H9 (cell line): ENCODE measurements around the gene LONP2. TPM values are rescaled to one million over a fixed set of nuclear protein-coding genes. Genes with fewer than 3 reads are reported as not detected.

Experiments
- DNase-seq: peaks from one replicate; pipeline ENCODE4 v3.0.0-alpha.2; 2017
- H2AFZ ChIP-seq: one replicate; pipeline ENCODE4 v1.6.1; 2013; ENCODE audit warnings: mild to moderate bottlenecking, low read length, control low read depth, moderate library complexity
- H2AK5ac ChIP-seq: 2 replicates; pipeline ENCODE4 v1.6.1; 2013; ENCODE audit warnings: low read length, control low read depth, mixed read lengths; ENCODE audit not compliant: insufficient read length
- H2BK120ac ChIP-seq: one replicate; pipeline ENCODE4 v1.6.1; 2013; ENCODE audit warnings: low read depth, mild to moderate bottlenecking, low read length, control low read depth, inconsistent platforms; ENCODE audit not compliant: poor library complexity, severe bottlenecking
- H2BK12ac ChIP-seq: 2 replicates; pipeline ENCODE4 v1.6.1; 2013; ENCODE audit warnings: low read length, control low read depth, mixed read lengths, low read depth; ENCODE audit not compliant: insufficient read length
- H2BK15ac ChIP-seq: 2 replicates; pipeline ENCODE4 v1.6.1; 2013; ENCODE audit warnings: low read depth, low read length, control low read depth
- H2BK20ac ChIP-seq: one replicate; pipeline ENCODE4 v1.6.1; 2013; ENCODE audit warnings: low read depth, mild to moderate bottlenecking, low read length, control low read depth, inconsistent platforms; ENCODE audit not compliant: poor library complexity, severe bottlenecking
- H2BK5ac ChIP-seq: 2 replicates; pipeline ENCODE4 v1.6.1; 2013; ENCODE audit warnings: low read length, control low read depth, mixed read lengths; ENCODE audit not compliant: insufficient read length
- H3K14ac ChIP-seq: 2 replicates; pipeline ENCODE4 v1.6.1; 2013; ENCODE audit warnings: low read length, control low read depth; ENCODE audit not compliant: insufficient read depth
- H3K18ac ChIP-seq: 2 replicates; pipeline ENCODE4 v1.6.1; 2013; ENCODE audit warnings: low read depth, mild to moderate bottlenecking, mixed read lengths, low read length, control low read depth; ENCODE audit not compliant: insufficient read length
- H3K23ac ChIP-seq: 2 replicates; pipeline ENCODE4 v1.6.1; 2013; ENCODE audit warnings: low read length, control low read depth, mixed read lengths, low read depth; ENCODE audit not compliant: insufficient read length
- H3K23me2 ChIP-seq: 2 replicates; pipeline ENCODE4 v1.6.1; 2013; ENCODE audit warnings: low read depth, mild to moderate bottlenecking, mixed read lengths, low read length, control low read depth; ENCODE audit not compliant: insufficient read length, poor library complexity, severe bottlenecking
- H3K27ac ChIP-seq: 2 replicates; pipeline ENCODE4 v1.5.1; 2013; ENCODE audit warnings: low read length, control low read depth, mixed read lengths, low read depth; ENCODE audit not compliant: insufficient read length
- H3K27me3 ChIP-seq: 2 replicates; pipeline ENCODE4 v1.6.1; 2013; ENCODE audit warnings: low read length, control low read depth, inconsistent platforms; ENCODE audit not compliant: insufficient read depth
- H3K4ac ChIP-seq: 2 replicates; pipeline ENCODE4 v1.6.1; 2013; ENCODE audit warnings: low read depth, mild to moderate bottlenecking, control low read depth, inconsistent platforms, low read length, moderate library complexity
- H3K4me1 ChIP-seq: 2 replicates; pipeline ENCODE4 v1.6.1; 2013; ENCODE audit warnings: low read length, control low read depth, inconsistent platforms; ENCODE audit not compliant: insufficient read depth
- H3K4me2 ChIP-seq: 2 replicates; pipeline ENCODE4 v1.6.1; 2013; ENCODE audit warnings: low read length, control low read depth, mixed read lengths; ENCODE audit not compliant: insufficient read length, insufficient read depth
- H3K56ac ChIP-seq: 2 replicates; pipeline ENCODE4 v1.6.1; 2013; ENCODE audit warnings: low read depth, mild to moderate bottlenecking, mixed read lengths, low read length, control low read depth; ENCODE audit not compliant: insufficient read length
- H3K79me1 ChIP-seq: 2 replicates; pipeline ENCODE4 v1.6.1; 2013; ENCODE audit warnings: low read depth, mild to moderate bottlenecking, moderate library complexity, low read length, control low read depth, inconsistent platforms; ENCODE audit not compliant: insufficient read depth, poor library complexity, severe bottlenecking
- H3K79me2 ChIP-seq: 2 replicates; pipeline ENCODE4 v1.6.1; 2013; ENCODE audit warnings: low read length, control low read depth, inconsistent platforms; ENCODE audit not compliant: insufficient read depth
- H3K9ac ChIP-seq: 2 replicates; pipeline ENCODE4 v1.6.1; 2013; ENCODE audit warnings: low read length, control low read depth, mixed read lengths; ENCODE audit not compliant: insufficient read length; ENCODE audit errors: extremely low read depth
- H3K9me3 ChIP-seq: one replicate; pipeline ENCODE4 v1.6.1; 2013; ENCODE audit warnings: low read depth, low read length, inconsistent platforms; ENCODE audit not compliant: control insufficient read depth
- H3T11ph ChIP-seq: one replicate; pipeline ENCODE4 v1.6.1; 2013; ENCODE audit warnings: mild to moderate bottlenecking, low read length, control low read depth, inconsistent platforms
- H4K20me1 ChIP-seq: one replicate; pipeline ENCODE4 v1.6.1; 2013; ENCODE audit not compliant: control insufficient read depth, insufficient read length, insufficient read depth
- H4K5ac ChIP-seq: 2 replicates; pipeline ENCODE4 v1.6.1; 2013; ENCODE audit warnings: low read depth, mild to moderate bottlenecking, mixed read lengths, low read length, control low read depth; ENCODE audit not compliant: insufficient read length
- H4K8ac ChIP-seq: replicated peaks from 2 replicates; pipeline ENCODE4 v1.6.1; 2013; ENCODE audit warnings: low read length, control low read depth, mixed read lengths, low read depth; ENCODE audit not compliant: insufficient read length
- H4K91ac ChIP-seq: 2 replicates; pipeline ENCODE4 v1.6.1; 2013; ENCODE audit warnings: low read depth, mild to moderate bottlenecking, moderate library complexity, mixed read lengths, low read length, control low read depth; ENCODE audit not compliant: insufficient read length
- H3K27ac Mint-ChIP-seq, 3 experiments: 2 replicates in 2 of 3; 3 replicates in 1 of 3; pipeline ENCODE4 v1.8.0; 2020 to 2021; ENCODE audit warnings: mixed read lengths in 3 of 3, mild to moderate bottlenecking in 1 of 3, moderate library complexity in 1 of 3
- H3K27me3 Mint-ChIP-seq: 2 replicates; pipeline ENCODE4 v1.8.0; 2021; ENCODE audit warnings: low read depth, mild to moderate bottlenecking, moderate library complexity, mixed read lengths
- H3K36me3 Mint-ChIP-seq, 3 experiments: 2 replicates in 2 of 3; 3 replicates in 1 of 3; pipeline ENCODE4 v1.8.0; 2020 to 2021; ENCODE audit warnings: low read depth in 3 of 3, mixed read lengths in 3 of 3; ENCODE audit not compliant: insufficient read depth in 1 of 3
- H3K4me1 Mint-ChIP-seq, 2 experiments: 2 replicates each; pipeline ENCODE4 v1.8.0; 2020; ENCODE audit warnings: mixed read lengths in 2 of 2
- H3K4me3 Mint-ChIP-seq, 2 experiments: 2 replicates in 1 of 2; 3 replicates in 1 of 2; pipeline ENCODE4 v1.8.0; 2020 to 2021; ENCODE audit warnings: mild to moderate bottlenecking in 2 of 2, mixed read lengths in 2 of 2, moderate library complexity in 1 of 2
- H3K9me3 Mint-ChIP-seq, 2 experiments: 2 replicates in 1 of 2; 3 replicates in 1 of 2; pipeline ENCODE4 v1.8.0; 2020; ENCODE audit warnings: mild to moderate bottlenecking in 2 of 2, mixed read lengths in 2 of 2, moderate library complexity in 1 of 2
- WGBS: extraction: QIAGEN DNeasy Blood & Tissue Kit; methylation state at CpG from one replicate; pipeline ENCODE4 v1.1.7; 2013; ENCODE audit warnings: missing lambda C conversion rate, low lambda C conversion rate, mixed read lengths; ENCODE audit not compliant: insufficient read length; ENCODE audit errors: extremely low coverage; 5-methylcytosine and 5-hydroxymethylcytosine counted together
- total RNA-seq: library from RNA; stranded (reverse); gene quantifications from 2 replicates; pipeline ENCODE4 v1.2.1, GENCODE V29; 2021
- TF ChIP-seq, protein P1 (sequence below): fragments of 200-600 bp; sonication (generic); conservative IDR thresholded peaks from 3 replicates; pipeline ENCODE4 v1.8.0; 2021; ENCODE audit warnings: antibody characterized with exemption, mild to moderate bottlenecking

LONP2 gene
- total RNA-seq, 1 experiment from 2014 or later, result 27.8 TPM

DNA sequence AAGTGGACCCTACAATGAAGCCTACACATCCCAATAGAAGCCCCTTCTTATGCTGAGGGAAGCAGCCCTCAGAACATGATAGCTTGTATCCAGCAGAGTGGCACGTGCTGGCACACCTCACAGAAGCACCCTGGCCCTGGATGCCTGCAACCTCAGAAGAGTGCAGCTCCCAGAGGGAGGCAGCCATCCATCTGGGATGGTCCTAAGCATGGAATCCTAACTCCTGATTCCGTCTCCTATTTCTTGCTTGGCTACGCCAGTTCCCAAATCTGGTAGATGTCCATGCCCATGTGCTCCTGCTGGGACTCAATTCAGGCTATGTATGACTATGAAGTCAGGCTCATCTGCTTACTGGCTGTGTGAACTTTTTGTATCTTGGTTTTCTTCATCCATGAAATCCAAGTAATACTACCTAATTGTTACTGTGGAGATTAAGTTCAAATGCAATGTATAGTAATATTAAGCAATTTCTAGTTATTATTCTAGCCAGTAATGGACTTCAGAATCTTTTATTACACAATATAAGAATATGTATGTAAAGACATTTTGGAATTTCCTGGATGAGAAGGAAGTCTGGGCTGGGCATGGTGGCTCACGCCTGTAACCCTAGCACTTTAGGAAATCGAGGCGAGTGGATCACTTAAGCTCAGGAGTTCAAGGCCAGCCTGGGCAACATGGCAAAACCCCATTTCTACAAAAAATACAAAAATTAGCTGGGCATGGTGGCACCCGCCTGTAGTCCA is 108.7 kb downstream of the LONP2 start:
- H3K27me3 Mint-ChIP-seq, result no peaks in the 10 kb centered on the region
- Histone ChIP-seq H3K56ac (no peak overlapping the region), H3T11ph (no peak overlapping the region), H3K23me2 (no peaks in the 10 kb centered on the region), H3K4ac (no peak overlapping the region), H3K14ac (no peak overlapping the region), H3K9ac (no peak overlapping the region), H3K27me3 (no peaks in the 10 kb centered on the region), H2BK15ac (no peak overlapping the region), H2BK20ac (no peak overlapping the region), H2BK120ac (no peak overlapping the region), H4K91ac (no peak overlapping the region), H3K4me1 (no peaks in the 10 kb centered on the region), H3K27ac (no peak overlapping the region), H3K23ac (no peak overlapping the region), H3K18ac (no peak overlapping the region), H4K20me1 (no peaks in the 10 kb centered on the region), H3K79me2 (0 out of 2 replicates have a peak, but pooled peaks cover 3% of the 10 kb centered on the region), H4K8ac (no peak overlapping the region), H3K4me2 (no peak overlapping the region), H2BK12ac (no peak overlapping the region), H2AFZ (no peak overlapping the region), H3K9me3 (no peaks in the 10 kb centered on the region), H4K5ac (no peak overlapping the region), H2BK5ac (no peak overlapping the region), H2AK5ac (no peak overlapping the region), H3K79me1 (no peaks in the 10 kb centered on the region)
- H3K4me1 Mint-ChIP-seq, result peaks cover 5 to 6% of the 10 kb centered on the region in 2 experiments
- no CpG with 5 or more reads among the region's 7 CpGs for WGBS
- peak overlapping the region in 1 of 3 experiments; percentile 71; a peak in 1 of 7 replicates for H3K27ac Mint-ChIP-seq
- no peak for DNase-seq
- H3K4me3 Mint-ChIP-seq, result no peak overlapping the region
- H3K9me3 Mint-ChIP-seq, result no peaks in the 10 kb centered on the region
- TF ChIP-seq, protein P1, sequence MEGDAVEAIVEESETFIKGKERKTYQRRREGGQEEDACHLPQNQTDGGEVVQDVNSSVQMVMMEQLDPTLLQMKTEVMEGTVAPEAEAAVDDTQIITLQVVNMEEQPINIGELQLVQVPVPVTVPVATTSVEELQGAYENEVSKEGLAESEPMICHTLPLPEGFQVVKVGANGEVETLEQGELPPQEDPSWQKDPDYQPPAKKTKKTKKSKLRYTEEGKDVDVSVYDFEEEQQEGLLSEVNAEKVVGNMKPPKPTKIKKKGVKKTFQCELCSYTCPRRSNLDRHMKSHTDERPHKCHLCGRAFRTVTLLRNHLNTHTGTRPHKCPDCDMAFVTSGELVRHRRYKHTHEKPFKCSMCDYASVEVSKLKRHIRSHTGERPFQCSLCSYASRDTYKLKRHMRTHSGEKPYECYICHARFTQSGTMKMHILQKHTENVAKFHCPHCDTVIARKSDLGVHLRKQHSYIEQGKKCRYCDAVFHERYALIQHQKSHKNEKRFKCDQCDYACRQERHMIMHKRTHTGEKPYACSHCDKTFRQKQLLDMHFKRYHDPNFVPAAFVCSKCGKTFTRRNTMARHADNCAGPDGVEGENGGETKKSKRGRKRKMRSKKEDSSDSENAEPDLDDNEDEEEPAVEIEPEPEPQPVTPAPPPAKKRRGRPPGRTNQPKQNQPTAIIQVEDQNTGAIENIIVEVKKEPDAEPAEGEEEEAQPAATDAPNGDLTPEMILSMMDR, result no peak
- peaks cover 9 to 53% (median 33%) of the 10 kb centered on the region in 3 experiments; a peak in 5 of 7 replicates for H3K36me3 Mint-ChIP-seq
